ENCODE data around the gene USE1. TPM values are rescaled to one million over a fixed set of nuclear protein-coding genes. Genes with fewer than 3 reads are reported as not detected.

The USE1 gene
- total RNA-seq, 6 experiments from 2014 or later = 23.5 to 29.3 (median 25.7) TPM

GRCh38 chr19:17196610-17197009 is 18.5 kb upstream of the USE1 start:
- Mint-ChIP-seq H3K4me3 (no peak overlapping the region), H3K27me3 (ENCODE audit: insufficient read depth) (peaks cover 5% of the 10 kb centered on the region)

GRCh38 chr19:17197666-17198065 is 17.5 kb upstream of the USE1 start:
- H3K9me3 Mint-ChIP-seq = no peaks in the 10 kb centered on the region
- H3K27ac Mint-ChIP-seq = no peak overlapping the region
- TF ChIP-seq CTCF (IDR thresholded peaks at IDR 0.05) = no peak
- DNase-seq = no peak
- peaks cover 62% of the 10 kb centered on the region for H3K36me3 Mint-ChIP-seq (ENCODE audit: low read depth)
- no peak overlapping the region for H3K4me3 Mint-ChIP-seq
- no peaks in the 10 kb centered on the region for H3K4me1 Mint-ChIP-seq (ENCODE audit: low read depth)
- peaks cover 8% of the 10 kb centered on the region for H3K27me3 Mint-ChIP-seq (ENCODE audit: insufficient read depth)

More at GRCh38 chr19:17196610-17197009, 18.5 kb upstream of the USE1 start:
- no peaks in the 10 kb centered on the region for H3K4me1 Mint-ChIP-seq (ENCODE audit: low read depth)
- H3K36me3 Mint-ChIP-seq (ENCODE audit: low read depth) = peaks cover 52% of the 10 kb centered on the region
- no peaks in the 10 kb centered on the region for H3K9me3 Mint-ChIP-seq
- H3K27ac Mint-ChIP-seq = no peak overlapping the region
- TF ChIP-seq CTCF (IDR thresholded peaks at IDR 0.05) = no peak
- DNase-seq = no peak

- Mint-ChIP-seq H3K27ac (no peak overlapping the region), H3K9me3 (no peaks in the 10 kb centered on the region), H3K4me1 (ENCODE audit: low read depth) (no peaks in the 10 kb centered on the region), H3K27me3 (ENCODE audit: insufficient read depth) (peaks cover 9% of the 10 kb centered on the region), H3K36me3 (ENCODE audit: low read depth) (peaks cover 61% of the 10 kb centered on the region), H3K4me3 (no peak overlapping the region)
- DNase-seq = no peak
- no peak for TF ChIP-seq CTCF (IDR thresholded peaks at IDR 0.05)
Observed at GRCh38 chr19:17200408-17201079, 14.6 kb upstream of the USE1 start.

DNA sequence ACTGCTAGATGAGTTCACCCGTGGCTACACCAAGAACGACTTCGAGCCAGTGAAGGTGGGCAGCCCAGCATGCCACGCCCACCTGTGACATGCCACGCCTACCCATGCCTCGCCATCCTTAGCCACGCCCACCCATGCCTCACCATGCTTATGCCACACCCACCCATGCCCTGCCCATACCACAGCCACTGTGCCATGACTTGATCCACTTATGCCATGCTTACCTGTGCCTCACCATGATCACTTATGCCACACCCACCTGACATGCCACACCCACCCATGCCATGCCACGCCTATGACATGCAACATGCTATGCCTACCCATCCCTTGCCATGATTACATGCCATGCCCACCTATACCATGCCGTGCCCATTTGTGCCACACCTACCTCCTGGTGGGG is 12.9 kb upstream of the USE1 start:
- no peak for TF ChIP-seq CTCF (IDR thresholded peaks at IDR 0.05)
- Mint-ChIP-seq H3K4me3 (no peak overlapping the region), H3K9me3 (no peaks in the 10 kb centered on the region), H3K4me1 (ENCODE audit: low read depth) (no peaks in the 10 kb centered on the region), H3K27ac (no peak overlapping the region), H3K27me3 (ENCODE audit: insufficient read depth) (peaks cover 9% of the 10 kb centered on the region), H3K36me3 (ENCODE audit: low read depth) (peaks cover 51% of the 10 kb centered on the region)
- no peak for DNase-seq

- Mint-ChIP-seq H3K36me3 (ENCODE audit: low read depth) (peaks cover 47% of the 10 kb centered on the region), H3K9me3 (no peaks in the 10 kb centered on the region), H3K27me3 (ENCODE audit: insufficient read depth) (peaks cover 9% of the 10 kb centered on the region), H3K4me3 (no peak overlapping the region), H3K27ac (no peak overlapping the region), H3K4me1 (ENCODE audit: low read depth) (no peaks in the 10 kb centered on the region)
- no peak for DNase-seq
- no peak for TF ChIP-seq CTCF (IDR thresholded peaks at IDR 0.05)
Observed at GRCh38 chr19:17202713-17203112, 12.4 kb upstream of the USE1 start.

Data from HFFc6 (cell line).